ENCODE measurements around the gene SYT1.

Gene SYT1

DNA sequence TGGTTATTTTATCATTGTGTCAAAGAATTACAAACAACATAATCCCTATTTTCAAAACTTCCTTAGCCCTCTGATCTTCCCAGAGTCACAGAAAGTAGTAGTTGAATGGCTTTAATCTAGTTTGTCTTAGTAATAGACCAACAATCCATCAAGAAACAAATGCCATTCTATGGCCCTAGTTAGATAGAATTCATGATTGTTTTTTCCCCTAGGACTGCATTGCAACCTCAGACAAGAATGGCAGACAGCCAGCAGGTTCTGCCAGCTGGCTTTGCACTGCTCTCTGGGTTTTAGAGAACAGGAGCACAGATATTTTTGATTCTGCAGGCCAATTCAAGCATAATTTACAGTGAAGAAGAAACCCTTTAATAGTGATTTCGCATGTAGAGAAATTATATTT is 33.8 kb downstream of the SYT1 start:
- no peak for DNase-seq

DNA sequence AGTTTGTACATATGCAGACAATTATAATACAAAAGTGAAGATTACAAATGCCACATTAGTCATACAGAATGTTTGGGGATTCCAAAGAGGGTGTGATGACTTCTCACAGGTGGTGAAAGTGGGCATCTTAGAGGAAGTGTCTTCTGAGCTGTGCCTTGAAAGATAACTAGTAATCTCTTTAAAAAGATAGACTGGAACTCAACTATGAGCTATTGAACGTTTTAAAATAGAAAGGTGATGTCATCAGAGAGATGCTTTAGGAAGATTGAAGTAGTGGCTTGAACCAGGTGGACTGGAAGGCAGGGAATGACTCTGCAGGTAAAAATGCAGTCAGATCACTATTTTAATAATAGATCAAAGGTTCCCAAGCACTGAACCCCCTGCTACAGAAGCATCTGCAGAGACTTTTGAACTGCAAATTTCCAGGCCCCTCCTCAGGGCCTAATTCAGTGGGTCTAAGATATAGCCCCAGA is 50.3 kb downstream of the SYT1 start:
- DNase-seq = no peak

DNA sequence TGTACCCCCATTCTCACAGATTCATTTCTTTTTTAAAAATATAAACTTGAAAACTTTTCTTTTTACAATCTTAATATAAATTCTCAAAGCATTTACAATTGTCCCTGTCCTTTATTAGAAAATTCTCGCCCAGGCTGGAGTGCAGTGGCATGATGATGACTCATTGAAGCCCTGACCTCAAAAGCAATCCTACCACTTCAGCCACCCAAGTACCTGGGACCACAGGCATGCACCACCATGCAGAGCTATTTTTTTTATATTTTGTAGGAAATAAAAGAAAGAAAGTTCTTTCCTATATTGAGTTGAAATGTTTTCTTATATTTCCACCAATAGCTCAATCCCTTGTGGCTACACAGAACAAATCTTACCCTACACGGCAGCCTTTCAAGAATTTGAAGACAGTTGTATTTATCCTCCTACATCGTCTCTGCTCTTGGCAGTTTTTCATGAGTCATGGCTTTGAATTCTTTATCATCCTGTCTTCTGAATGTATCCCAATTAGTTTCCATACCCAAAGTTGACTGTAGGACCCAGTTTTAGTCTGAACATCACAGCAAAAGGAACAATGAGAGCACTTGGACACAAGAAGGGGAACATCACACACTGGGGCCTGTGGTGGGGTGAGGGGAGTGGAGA is 52.4 kb downstream of the SYT1 start:
- DNase-seq = no peak

DNA sequence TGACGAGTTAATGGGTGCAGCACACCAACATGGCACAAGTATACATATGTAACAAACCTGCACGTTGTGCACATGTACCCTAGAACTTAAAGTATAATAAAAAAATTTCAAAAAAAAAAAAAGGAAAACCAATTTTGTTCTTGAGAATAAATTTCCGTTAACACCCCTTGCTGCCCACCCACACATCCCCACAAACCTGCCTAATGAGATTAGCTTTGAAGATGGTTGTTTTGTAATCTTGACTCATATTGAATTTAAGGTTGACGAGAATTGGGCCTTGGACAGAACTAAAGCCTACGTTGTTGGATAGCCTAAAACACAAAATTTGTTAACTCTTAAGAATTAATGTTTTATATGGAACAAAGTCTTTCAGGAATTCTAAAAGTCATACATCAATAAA is 52.9 kb downstream of the SYT1 start:
- no peak for DNase-seq

DNA sequence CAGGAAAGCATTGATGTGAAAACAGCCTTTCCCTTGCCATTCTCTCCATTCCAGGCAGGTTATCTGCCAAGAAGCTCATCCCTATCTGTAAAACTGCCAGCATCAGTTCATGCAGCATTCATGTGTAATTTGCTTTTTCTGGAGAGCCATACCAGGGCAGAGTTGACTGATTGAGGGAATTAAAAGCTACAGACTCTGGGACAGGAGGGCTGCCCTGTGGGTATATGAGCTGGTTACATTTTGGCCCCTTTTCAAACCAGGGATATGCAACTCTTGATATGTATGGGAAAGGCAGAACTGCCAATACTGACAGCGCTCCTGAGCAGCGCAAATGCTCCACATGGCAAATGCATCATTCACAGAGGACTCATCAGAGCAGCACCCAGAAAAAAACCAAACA is 53.7 kb downstream of the SYT1 start:
- no peak for DNase-seq

DNA sequence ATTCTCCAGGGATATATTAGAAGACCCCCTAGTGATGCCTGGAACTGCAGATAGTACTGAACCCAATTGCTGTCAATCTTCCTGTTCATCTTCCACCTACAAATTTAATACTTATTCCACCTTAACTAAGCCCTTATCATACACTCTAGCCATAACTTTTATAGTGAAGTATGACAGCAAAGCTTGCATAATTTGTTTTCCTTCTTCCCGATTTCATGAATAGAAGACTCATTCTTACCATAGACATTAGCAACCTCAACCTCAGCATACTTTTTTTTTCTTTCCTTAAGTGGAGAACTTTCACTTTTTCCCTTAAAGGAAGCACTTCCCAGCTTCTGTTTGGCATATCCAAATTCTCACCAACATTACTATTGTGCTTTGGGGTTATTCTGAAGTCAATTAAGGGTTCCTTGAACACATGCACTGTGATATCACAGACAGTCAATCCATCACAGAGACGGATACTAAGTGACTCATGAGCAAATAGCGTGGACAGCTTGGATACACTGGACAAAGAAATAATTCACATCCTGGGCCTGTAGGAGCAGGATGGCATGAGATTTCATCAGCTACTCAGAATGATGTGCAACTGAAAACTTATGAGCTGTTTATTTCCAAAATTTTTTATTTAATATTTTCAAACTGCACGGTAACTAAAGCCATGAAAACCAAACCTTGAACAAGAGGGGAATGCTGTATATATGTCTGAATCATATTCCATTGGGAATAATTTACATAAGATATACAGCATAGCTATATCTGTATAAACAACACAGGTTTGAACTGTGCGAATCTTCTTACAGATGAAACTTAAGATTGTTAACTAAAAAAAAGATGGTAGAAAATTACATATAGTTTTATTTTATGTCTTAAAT is 63.9 kb downstream of the SYT1 start:
- DNase-seq = no peak

DNA sequence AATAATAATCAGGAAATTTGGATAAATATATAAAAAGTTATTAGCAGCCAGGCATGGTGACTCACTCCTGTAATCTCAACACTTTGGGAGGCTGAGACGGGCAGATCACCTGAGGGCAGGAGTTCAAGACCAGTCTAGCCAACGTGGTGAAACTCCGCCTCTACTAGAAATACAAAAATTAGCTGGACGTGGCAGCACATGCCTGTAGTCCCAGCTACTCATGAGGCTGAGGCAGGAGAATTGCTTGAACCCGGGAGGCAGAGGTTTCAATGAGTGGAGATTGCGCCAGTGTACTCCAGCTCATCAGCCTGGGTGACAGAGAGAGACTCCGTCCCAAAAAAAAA is 64.5 kb downstream of the SYT1 start:
- DNase-seq = no peak

DNA sequence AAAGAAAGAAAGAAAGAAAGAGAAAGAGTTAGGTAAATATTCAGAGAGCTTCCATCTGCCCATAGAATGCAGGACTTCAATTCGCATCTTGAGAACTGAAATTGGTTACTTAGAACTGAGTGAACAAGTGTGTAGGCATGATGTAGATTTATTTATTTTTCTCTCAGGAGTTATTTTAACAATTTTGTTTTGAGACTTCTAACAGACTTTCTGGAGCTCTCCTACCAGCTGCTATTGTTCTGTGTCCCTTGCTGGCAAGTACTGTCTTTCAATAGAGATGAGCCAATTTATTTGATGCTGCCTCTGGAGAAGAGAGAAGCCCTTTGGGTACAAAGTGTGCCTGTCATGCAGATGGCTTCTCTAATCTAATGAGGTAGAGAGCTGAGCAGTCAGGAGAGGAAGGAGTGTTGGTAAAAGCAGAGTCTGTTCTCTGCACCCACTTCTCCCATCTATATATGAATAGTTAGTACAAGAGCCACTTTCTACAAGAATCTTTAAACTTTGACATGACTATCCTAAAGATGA is 67.0 kb downstream of the SYT1 start:
- DNase-seq = no peak

DNA sequence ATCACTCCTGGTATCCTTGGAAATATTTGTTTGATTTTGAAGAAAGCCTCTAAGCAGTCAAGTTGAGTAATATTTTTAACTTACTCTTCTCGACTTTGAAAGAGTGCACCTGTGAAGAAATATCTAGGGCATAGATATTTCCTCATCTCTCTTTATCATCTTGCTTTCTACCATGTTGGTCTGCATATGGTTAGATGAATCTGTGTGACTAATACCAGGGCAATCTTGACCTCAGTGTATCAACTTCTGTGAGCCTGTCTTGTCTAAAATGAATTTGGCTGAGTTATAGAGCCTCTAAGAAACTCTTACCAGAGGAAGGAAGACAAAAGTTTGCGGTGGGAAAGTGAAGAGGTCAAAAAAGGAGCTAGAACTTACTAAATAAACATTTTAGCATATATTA is 68.4 kb downstream of the SYT1 start:
- DNase-seq = no peak

DNA sequence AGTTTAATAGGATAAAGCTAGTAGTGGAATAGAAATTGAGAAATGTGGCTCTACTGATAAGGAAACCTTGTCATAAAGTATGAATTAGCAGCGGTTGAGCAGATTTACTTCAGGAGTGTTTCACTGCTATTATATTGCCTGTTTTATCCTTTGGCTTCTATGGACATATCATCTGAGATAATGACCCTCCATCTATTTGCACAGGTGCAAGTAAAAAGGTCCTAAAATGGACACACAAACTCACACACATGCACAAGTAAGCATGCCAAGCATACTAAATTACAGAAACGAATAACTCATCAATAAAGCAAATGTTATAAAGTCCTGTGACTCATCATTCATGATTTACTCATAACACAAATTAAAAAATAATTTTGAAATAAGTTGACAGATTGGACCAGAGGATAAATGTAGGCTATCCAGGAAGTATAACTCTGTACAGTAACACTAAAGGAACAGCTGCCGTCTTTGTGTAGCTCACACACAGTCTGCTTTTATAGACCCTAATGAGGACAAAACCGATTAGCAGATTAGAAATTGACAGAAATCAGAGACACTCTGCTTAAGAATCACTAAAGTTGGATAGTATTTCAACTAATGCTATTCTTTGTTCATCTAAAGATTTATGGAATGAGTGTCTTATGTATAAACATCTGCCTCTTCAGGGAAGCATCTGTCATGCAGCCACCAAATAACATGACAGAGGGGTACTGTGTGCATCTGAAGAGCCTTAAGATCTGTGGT is 73.9 kb downstream of the SYT1 start:
- DNase-seq = no peak

DNA sequence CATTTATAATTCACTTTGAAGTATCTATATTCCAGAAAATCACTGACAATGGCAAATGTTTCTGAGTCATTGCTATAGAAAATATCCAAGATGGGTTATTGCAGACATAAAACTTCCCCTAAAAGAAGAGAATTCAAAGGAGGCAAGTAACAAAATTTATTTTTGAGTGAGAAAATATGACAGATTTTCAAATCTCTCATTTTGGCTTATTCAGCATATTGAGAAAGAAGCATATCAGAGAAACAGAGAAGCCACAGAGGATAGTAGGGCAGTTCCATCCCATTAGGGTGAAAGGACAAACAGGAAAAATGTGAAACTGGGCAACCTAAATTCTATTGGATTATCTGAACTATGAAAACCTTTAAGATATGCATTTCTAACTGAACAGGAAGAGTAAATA is 85.0 kb downstream of the SYT1 start:
- DNase-seq = no peak

DNA sequence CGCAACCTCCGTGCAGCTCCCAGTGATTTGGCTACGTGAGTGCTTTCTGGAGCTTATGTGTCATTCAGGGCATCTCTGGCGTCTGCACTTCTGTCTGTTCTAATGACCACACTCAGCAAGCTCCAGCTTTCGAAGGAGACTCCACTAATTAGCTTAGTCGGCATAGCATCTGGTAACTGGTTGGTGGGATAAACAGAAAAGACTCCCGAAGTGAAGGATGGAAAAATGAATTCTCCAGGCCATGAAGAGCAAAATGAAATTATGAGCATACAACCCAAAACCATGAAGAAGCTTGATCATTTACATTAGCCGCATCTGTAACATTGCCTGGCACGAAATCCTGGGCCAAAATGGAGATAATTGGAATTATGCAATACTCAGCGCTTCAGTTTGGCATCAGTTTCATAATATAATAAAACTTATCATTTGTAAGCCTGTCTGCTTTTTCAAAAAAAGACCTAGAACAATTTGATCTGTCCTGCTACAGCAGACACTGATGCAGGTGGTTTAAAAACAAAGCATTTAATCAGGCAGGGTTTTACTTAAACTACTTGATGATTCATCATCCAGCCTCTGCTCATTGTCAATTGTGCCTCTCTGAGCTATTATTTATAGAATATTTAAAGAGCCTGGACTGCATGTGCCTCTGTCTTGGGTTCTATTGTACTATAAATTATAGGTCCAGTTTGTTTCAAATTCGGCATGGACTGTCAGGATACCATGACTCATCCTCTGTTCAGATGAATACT is 87.4 kb downstream of the SYT1 start:
- no peak for DNase-seq

DNA sequence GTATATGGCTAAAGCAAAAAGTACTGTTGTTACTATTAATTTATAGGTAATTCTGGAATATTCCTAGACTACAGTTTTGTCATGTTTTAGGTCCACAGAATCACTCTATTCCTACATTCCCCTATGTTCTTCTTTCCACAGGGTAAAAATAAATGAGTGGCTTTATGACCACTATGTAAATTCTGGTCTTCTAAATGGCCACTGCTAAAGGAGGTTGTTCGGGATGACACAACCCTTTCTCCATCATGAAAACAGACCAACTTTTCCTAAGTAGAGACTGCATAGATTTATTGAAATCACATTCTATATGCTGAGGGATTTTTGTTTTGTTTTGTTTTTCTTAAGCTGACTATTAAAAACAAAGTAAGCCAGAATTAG is 88.0 kb downstream of the SYT1 start:
- DNase-seq = no peak

DNA sequence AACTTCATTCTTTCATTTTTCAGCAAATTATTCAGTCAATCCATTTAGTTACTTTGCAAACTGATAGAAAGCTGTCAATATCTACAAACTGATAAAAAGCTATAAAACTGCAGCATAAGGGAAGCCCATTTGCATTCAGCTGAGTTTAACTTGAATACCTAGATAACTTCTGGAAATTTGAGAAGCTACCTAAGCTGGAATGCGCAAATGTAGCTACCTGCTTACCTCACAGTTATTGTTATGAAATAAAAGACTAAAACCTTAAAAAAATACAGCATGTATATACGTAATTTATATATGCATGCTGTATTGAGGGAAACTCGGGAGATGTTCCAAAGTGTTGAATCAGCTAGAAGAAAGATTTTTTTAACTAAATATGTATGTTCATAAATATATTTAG is 94.4 kb downstream of the SYT1 start:
- no peak for DNase-seq

DNA sequence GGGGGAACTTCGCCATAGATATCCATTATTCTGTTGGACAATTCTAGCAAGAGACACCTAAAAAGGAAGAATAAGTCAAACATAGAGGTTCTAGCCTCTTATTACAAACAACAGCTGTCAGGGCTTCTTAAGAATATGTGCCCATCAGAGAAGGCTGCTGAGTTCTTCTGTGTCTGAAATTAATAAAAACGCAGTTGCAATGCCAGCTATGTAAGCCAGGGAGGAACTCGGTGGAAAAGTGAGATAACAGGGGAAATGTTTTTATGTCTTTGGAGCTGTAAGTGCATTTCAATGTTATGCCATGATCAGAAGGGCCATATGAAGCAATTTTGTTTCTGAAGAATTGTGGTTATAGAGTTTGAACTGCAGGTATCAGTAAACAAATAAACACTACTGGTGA is 95.0 kb downstream of the SYT1 start:
- DNase-seq = no peak

DNA sequence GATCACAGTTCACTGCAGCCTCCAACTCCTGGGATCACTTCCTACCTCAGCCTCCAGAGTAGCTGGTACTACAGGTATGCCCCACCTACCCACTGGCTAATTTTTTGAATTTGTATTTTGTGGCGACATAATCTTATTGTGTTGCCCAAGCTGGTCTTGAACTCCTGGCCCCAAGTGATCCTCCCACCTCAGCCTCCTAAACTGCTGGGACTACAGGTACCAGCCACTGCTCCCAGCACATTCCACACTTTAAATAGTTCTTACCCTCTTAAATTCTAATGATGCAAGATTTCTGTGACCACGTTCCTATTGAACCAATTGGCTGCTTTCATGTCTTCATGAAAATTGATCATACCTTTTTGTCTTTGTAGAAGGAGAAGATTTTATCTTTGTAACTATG is 96.6 kb downstream of the SYT1 start:
- DNase-seq = no peak

DNA sequence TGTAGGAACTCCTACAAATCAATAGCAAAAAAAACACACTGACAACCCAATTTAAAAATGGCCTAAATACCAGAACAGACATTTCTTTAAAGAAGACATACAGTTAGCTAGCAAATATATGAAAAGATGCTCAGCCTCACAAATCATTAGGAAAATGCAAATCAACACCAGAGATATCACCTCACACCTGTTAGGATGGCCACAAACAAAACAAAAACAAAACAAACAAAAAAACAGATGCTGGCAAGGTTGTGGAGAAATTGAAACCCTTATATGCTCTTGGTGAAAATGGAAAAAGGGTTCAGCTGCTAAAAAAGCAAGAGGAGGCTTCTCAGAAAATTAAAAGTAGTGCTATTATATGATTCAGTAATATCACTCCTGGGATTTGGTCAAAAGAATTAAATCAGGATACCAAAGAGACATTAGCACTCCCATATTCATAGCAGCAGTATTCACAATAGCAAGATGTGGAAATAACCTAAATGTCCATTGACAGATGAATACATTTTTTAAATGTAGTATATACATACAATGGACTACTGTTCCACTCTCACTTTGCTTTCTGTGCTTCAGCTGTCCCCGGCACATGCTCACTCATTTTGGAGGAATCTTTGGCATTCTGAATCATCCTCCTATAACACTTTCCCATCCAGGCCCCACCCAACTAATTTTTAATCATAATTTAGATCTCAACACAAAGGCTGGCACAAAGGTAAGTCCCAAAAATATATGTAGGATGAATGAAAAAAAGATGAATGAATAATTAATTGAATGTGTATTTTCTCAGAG is 99.1 kb downstream of the SYT1 start:
- DNase-seq = no peak

DNA sequence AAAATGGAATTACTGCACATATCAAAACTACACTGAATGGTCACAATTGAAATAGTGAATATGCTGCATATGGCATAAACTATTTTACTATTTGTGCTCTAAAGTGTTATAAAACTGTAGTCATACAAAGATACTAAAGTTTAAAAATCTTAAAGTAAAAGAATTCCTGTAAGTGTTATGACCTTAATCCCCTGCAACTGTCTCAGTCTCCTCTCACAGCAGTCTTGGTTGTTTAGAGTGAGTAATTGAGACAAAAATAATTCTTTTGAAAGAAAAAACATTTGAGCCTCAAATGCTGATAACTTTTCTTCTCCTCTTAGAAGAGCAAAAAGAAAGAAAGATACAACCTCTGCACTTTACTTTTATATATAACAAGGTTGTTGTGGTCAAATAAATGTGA is 99.9 kb downstream of the SYT1 start:
- no peak for DNase-seq

DNA sequence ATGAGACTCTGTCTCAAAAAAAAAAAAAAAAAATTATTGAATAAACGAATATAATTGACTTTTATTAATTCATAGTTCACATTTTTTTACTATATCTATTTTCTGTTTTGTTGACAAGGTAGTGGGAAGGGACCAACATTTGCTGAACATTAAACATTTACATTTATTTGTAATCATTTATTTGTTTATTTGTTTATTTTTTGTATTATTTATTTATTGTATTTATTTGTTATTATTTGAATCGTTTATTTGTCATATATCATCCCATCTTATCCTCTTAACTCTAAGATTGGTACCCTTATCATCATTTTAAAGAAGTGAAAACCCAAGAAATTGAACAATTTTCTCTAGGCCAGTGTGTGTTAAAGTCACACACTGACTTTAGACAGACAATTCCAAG is 101.5 kb downstream of the SYT1 start:
- no peak for DNase-seq

DNA sequence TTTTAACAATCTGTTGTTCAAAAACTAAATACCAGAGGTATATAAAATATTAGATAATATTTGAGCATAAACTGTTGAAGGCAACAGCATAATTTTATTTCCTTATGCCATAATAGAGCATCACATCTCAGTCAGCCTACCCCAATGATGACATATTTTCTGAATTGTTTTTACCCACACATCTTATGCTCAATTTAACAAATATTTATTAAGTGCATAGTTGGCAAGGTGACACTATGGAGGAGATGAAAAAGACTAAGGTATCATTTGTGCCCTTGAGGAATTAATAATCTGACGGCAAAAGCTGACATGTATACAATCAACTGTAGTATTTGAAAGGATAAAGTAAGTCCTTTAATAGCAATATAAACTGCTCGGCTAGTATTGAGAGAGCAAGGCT is 102.4 kb downstream of the SYT1 start:
- DNase-seq = no peak

DNA sequence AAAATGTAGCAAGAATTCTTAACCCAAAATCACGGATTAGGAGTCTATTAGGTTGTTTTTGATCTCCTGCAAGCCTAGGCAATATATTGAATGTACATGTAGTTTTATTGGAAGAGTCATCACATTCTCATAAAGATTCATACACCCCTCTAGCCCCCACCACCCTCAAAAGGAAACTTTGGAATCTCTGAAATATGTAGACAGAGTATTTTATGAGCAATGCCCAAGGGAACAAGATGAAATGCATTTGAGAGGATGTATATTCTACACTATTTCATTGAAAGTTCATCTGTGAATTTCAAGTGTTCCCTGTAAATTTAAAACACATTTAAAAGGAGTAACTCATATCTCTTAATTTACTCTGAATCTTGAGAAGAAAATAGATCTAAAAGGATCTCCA is 103.7 kb downstream of the SYT1 start:
- DNase-seq = no peak

DNA sequence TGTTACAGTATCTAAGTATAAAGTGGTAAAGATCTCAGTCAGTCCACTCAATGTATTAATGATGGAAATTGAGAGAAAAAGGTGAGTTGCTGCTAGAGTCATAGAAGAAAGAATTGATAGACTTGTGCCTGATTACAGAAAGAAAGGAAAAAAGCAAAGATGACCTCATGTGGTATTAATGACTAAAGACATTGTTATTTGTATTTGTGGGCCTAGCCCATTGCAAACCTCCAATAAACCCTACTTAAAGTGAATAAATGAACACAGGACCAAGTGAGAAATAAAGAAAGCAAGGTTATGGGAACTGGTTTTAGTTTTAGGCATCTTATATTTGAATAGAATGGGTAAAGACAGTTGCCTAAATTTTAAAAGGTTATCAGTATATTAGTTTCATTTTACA is 105.5 kb downstream of the SYT1 start:
- no peak for DNase-seq

Measured in RPMI8226 (cell line).